K562 (cell line): ENCODE measurements around the gene CAMK2G. TPM values are rescaled to one million over a fixed set of nuclear protein-coding genes. Genes with fewer than 3 reads are reported as not detected.

Experiments
- CGGBP1 ChIP-seq: fragments of 250-450 bp; sonication (Bioruptor Pico); IDR thresholded peaks from 2 replicates; pipeline ENCODE4 v1.9.0; 2021; ENCODE audit warnings: mild to moderate bottlenecking
- HBP1 ChIP-seq: fragments of 450-650 bp; formaldehyde crosslinking; IDR thresholded peaks from 2 replicates; pipeline ENCODE4 v1.4.0; 2022; ENCODE audit warnings: missing genetic modification characterization
- HDAC2 ChIP-seq: fragments of 450-650 bp; IDR thresholded peaks from 2 replicates; pipeline ENCODE4 v1.6.1; 2016; ENCODE audit warnings: mild to moderate bottlenecking
- KDM4B ChIP-seq, 2 experiments: fragments of 450-650 bp in 1 of 2; sonication (generic) in 1 of 2; IDR thresholded peaks; 2 replicates each; pipeline ENCODE4 v1.6.1; 2016 to 2017; ENCODE audit warnings: borderline replicate concordance in 2 of 2, antibody characterized with exemption in 1 of 2, low read depth in 1 of 2, mild to moderate bottlenecking in 1 of 2
- MAFF ChIP-seq: IDR thresholded peaks from 2 replicates; pipeline ENCODE4 v1.6.1; 2012; ENCODE audit warnings: low read length, improper control_type of control experiment
- MAFK ChIP-seq: IDR thresholded peaks from 2 replicates; pipeline ENCODE4 v1.6.1; 2011; ENCODE audit warnings: low read length, improper control_type of control experiment
- MCM5 ChIP-seq: fragments of 450-650 bp; IDR thresholded peaks from 2 replicates; pipeline ENCODE4 v1.6.1; 2016; ENCODE audit warnings: low read depth
- NFE2L1 ChIP-seq: fragments of 450-650 bp; IDR thresholded peaks from 2 replicates; pipeline ENCODE4 v1.6.1; 2016; ENCODE audit warnings: missing genetic modification characterization, low read depth, mild to moderate bottlenecking, missing compliant biosample characterization, moderate library complexity, borderline replicate concordance
- POU5F1 ChIP-seq: fragments of 150-350 bp; IDR thresholded peaks from 2 replicates; pipeline ENCODE4 v1.6.1; 2014; ENCODE audit warnings: borderline replicate concordance, low read length, low read depth, mild to moderate bottlenecking; ENCODE audit not compliant: partially characterized antibody
- PREB ChIP-seq: sonication (generic); formaldehyde crosslinking; IDR thresholded peaks from 2 replicates; pipeline ENCODE4 v1.8.1; 2023; ENCODE audit warnings: mild to moderate bottlenecking, missing genetic modification reagents
- TAF7 ChIP-seq: fragments of 450-650 bp; IDR thresholded peaks from 2 replicates; pipeline ENCODE4 v1.6.1; 2016; ENCODE audit warnings: missing genetic modification characterization, missing compliant biosample characterization
- TFAM ChIP-seq: fragments of 250-450 bp; sonication (Bioruptor Pico); conservative IDR thresholded peaks from 2 replicates; pipeline ENCODE4 v1.5.0; 2021; ENCODE audit warnings: mild to moderate bottlenecking, moderate library complexity
- TSHZ1 ChIP-seq: fragments of 250-450 bp; sonication (Bioruptor Pico); IDR thresholded peaks from 2 replicates; pipeline ENCODE4 v1.4.0; 2020; ENCODE audit warnings: mild to moderate bottlenecking, moderate library complexity
- ZFP36 ChIP-seq: fragments of 150-350 bp; IDR thresholded peaks from 2 replicates; pipeline ENCODE4 v1.6.1; 2018; ENCODE audit warnings: low read length, low read depth; ENCODE audit not compliant: partially characterized antibody
- ZNF134 ChIP-seq: fragments of 250-450 bp; sonication (Bioruptor Pico); conservative IDR thresholded peaks from 2 replicates; pipeline ENCODE4 v1.4.0; 2020
- ZNF408 ChIP-seq: fragments of 250-450 bp; sonication (Bioruptor Pico); IDR thresholded peaks from 2 replicates; pipeline ENCODE4 v1.4.0; 2020; ENCODE audit warnings: low read depth, mild to moderate bottlenecking, moderate library complexity
- ZNF449 ChIP-seq: fragments of 250-450 bp; sonication (Bioruptor Pico); IDR thresholded peaks from 2 replicates; pipeline ENCODE4 v1.8.0; 2022; ENCODE audit warnings: moderate library complexity, mild to moderate bottlenecking, inconsistent platforms
- polyA plus RNA-seq, 8 experiments: library from polyadenylated mRNA; depleted of rRNA in 4 of 8; stranded (reverse) in 5 of 8; unstranded in 3 of 8; fragments of >200 nt; fragmentation: Nextera tagmentation in 2 of 8; fragmentation: Illumina TruSeq in 1 of 8; extraction: Ambion mirVana in 2 of 8; extraction: Trizol in 1 of 8; gene quantifications; 2 replicates each; pipeline versions ENCODE4 v1.2.1 to v1.2.3, GENCODE V29; 2011 to 2014; ENCODE audit warnings: inconsistent platforms in 1 of 8, missing spikeins in 1 of 8
- total RNA-seq, 7 experiments: library from RNA; depleted of rRNA in 6 of 7; stranded (reverse); fragments of >200 nt in 6 of 7; fragmentation: Illumina TruSeq in 2 of 7; extraction: Trizol in 2 of 7; gene quantifications; 2 replicates each; pipeline versions ENCODE4 v1.2.1 to v1.2.3, GENCODE V29; 2011 to 2021; ENCODE audit warnings: low replicate concordance in 1 of 7

Gene CAMK2G
- total and polyA plus RNA-seq, 9 of the 15 experiments (the other 6 are each of a cell fraction or from before 2014, with no cell fraction given) = 9.0 to 37.9 (median 32.6) TPM

- TF ChIP-seq ZFP36 (peak; percentile 12), ZNF449 (CRISPR knock-in tag) (no peak), MAFF (no peak), POU5F1 (no peak), PREB (peak; percentile 93; the same call in 1 of the 2 replicates), ZNF134 (CRISPR knock-in tag) (no peak), HDAC2 (no peak; the same call in 1 of the 2 replicates), TSHZ1 (CRISPR knock-in tag) (no peak), TAF7 (tag) (peak; percentile 90), TFAM (CRISPR knock-in tag) (no peak), CGGBP1 (no peak), MAFK (no peak), NFE2L1 (tag) (no peak), ZNF408 (CRISPR knock-in tag) (no peak), MCM5 (no peak), HBP1 (no peak), KDM4B (IDR thresholded peaks at IDR 0.05; ENCODE audit: borderline replicate concordance in 2 of 2, low read depth in 1 of 2) (peak in 1 of 2 experiments; percentile 63; a peak in 1 of 4 replicates)
Observed at GRCh38 chr10:73781879-73782748, 92.2 kb downstream of the CAMK2G start, which contains the start of gene CHCHD1 (continued).
